ENCODE measurements around the gene CCDC12.

GRCh38 chr3:46982546-46982945, 6.0 kb upstream of the CCDC12 start:
- TF ChIP-seq NRF1 (conservative IDR thresholded peaks at IDR 0.05 in 1 of 2, IDR thresholded peaks at IDR 0.05 in 1 of 2), result no peak
- no peak for TF ChIP-seq MAX (CRISPR knock-in tag; IDR thresholded peaks at IDR 0.05)
- no peak for TF ChIP-seq ZNF3 (CRISPR knock-in tag; IDR thresholded peaks at IDR 0.05)
- no peak for TF ChIP-seq POLR2A (conservative IDR thresholded peaks at IDR 0.05)
- TF ChIP-seq L3MBTL2 (IDR thresholded peaks at IDR 0.05), result no peak
